Stimulated activated CD4-positive, alpha-beta T cell treated with anti-CD3 and anti-CD28 coated beads, TNF-alpha, amount 100 ng/mL, for 4 hours (primary cell): ENCODE measurements around the gene SVIL.
"Not testable (repeated sequence)": the region's sequence is repeated elsewhere in the genome, so short reads cannot be mapped to it uniquely, and the experiment has no call there.

Source experiments
- DNase-seq, 3 experiments: peaks; one replicate each; pipeline ENCODE4 v3.0.0-alpha.2; 2020; ENCODE audit warnings: low read depth in 3 of 3

SVIL gene

GRCh38 chr10:29620112-29620690 is 14.6 kb downstream of the SVIL start:
- no peak for DNase-seq

GRCh38 chr10:29619241-29619669 is 15.5 kb downstream of the SVIL start:
- no peak for DNase-seq

GRCh38 chr10:29618341-29619171 is 16.2 kb downstream of the SVIL start:
- DNase-seq, result no peak

GRCh38 chr10:29617880-29618340 is 16.9 kb downstream of the SVIL start:
- no peak for DNase-seq

- DNase-seq, result no peak
These were observed 18.2 kb downstream of the SVIL start for GRCh38 chr10:29616542-29616941.

GRCh38 chr10:29615195-29615594 is 19.6 kb downstream of the SVIL start:
- no peak for DNase-seq

GRCh38 chr10:29614289-29614688 is 20.5 kb downstream of the SVIL start:
- DNase-seq, result not testable (repeated sequence)

GRCh38 chr10:29613791-29614190 is 21.0 kb downstream of the SVIL start:
- no peak for DNase-seq

- no peak for DNase-seq
These were observed 21.6 kb downstream of the SVIL start for GRCh38 chr10:29613196-29613595.

GRCh38 chr10:29612657-29613056 is 22.1 kb downstream of the SVIL start:
- no peak for DNase-seq

GRCh38 chr10:29611781-29612381 is 22.9 kb downstream of the SVIL start:
- no peak for DNase-seq

GRCh38 chr10:29610876-29611647 is 23.7 kb downstream of the SVIL start:
- DNase-seq, result no peak

- DNase-seq, result not testable (repeated sequence)
These were observed 24.4 kb downstream of the SVIL start for GRCh38 chr10:29610331-29610730.

GRCh38 chr10:29609696-29610095 is 25.1 kb downstream of the SVIL start:
- no peak for DNase-seq

- no peak for DNase-seq
These were observed 26.1 kb downstream of the SVIL start for GRCh38 chr10:29608476-29609301.

GRCh38 chr10:29608062-29608461 is 26.7 kb downstream of the SVIL start:
- DNase-seq, result no peak

- no peak for DNase-seq
These were observed 27.2 kb downstream of the SVIL start for GRCh38 chr10:29607576-29607975.

GRCh38 chr10:29606693-29607092 is 28.1 kb downstream of the SVIL start:
- not testable (repeated sequence) for DNase-seq

GRCh38 chr10:29604291-29604825 is 30.4 kb downstream of the SVIL start:
- DNase-seq, result no peak

- no peak for DNase-seq
These were observed 31.4 kb downstream of the SVIL start for GRCh38 chr10:29603223-29603896.
